Skeletal muscle tissue (tissue), 4 donors: Measurements from ENCODE around the gene EXOC2. TPM values are rescaled to one million over a fixed set of nuclear protein-coding genes. Genes with fewer than 3 reads are reported as not detected.

ENCODE experiments used
- H3K27ac ChIP-seq: one replicate; pipeline ENCODE4 v1.7.0; 2013; ENCODE audit warnings: mild to moderate bottlenecking, low read depth, low read length, inconsistent platforms
- H3K27me3 ChIP-seq, 3 donors: one replicate each; pipeline ENCODE4 v1.7.0; 2013; ENCODE audit warnings: low read length in 3 of 3; ENCODE audit not compliant: control insufficient read depth in 3 of 3, insufficient read depth in 3 of 3
- H3K36me3 ChIP-seq, 3 donors: one replicate each; pipeline ENCODE4 v1.7.0; 2013; ENCODE audit warnings: low read length in 3 of 3; ENCODE audit not compliant: control insufficient read depth in 3 of 3, insufficient read depth in 3 of 3
- H3K4me1 ChIP-seq, 3 donors: one replicate each; pipeline ENCODE4 v1.7.0; 2013; ENCODE audit warnings: low read length in 3 of 3, mild to moderate bottlenecking in 3 of 3; ENCODE audit not compliant: control insufficient read depth in 3 of 3, insufficient read depth in 3 of 3
- H3K4me3 ChIP-seq, 3 donors: one replicate each; pipeline ENCODE4 v1.7.0; 2013; ENCODE audit warnings: low read length in 3 of 3
- H3K9ac ChIP-seq, 3 donors: one replicate each; pipeline ENCODE4 v1.7.0; 2013; ENCODE audit warnings: low read length in 3 of 3, mild to moderate bottlenecking in 3 of 3, moderate library complexity in 2 of 3, low read depth in 1 of 3
- H3K9me3 ChIP-seq, 3 donors: one replicate each; pipeline ENCODE4 v1.7.0; 2013; ENCODE audit warnings: low read length in 3 of 3; ENCODE audit not compliant: control insufficient read depth in 3 of 3
- total RNA-seq: library from RNA; depleted of rRNA; stranded (reverse); fragments of >200 nt; gene quantifications from one replicate; pipeline ENCODE4 v1.2.3, GENCODE V29; 2014
- donor health status: Osteomylitis.

Gene EXOC2
- total RNA-seq, 1 donor from 2014 or later = 26.6 TPM

- no peaks in the 10 kb centered on the region for H3K4me1 ChIP-seq
- no peak overlapping the region for H3K27ac ChIP-seq
- peaks cover 18 to 24% (median 18%) of the 10 kb centered on the region in 3 donors for H3K36me3 ChIP-seq
- H3K27me3 ChIP-seq = no peaks in the 10 kb centered on the region
- no peaks in the 10 kb centered on the region for H3K9me3 ChIP-seq
- no peak overlapping the region for H3K9ac ChIP-seq
- H3K4me3 ChIP-seq = no peak overlapping the region
These were observed 202.5 kb downstream of the EXOC2 start for GRCh38 chr6:490251-491037.

- peaks cover 19 to 23% (median 21%) of the 10 kb centered on the region in 3 donors for H3K36me3 ChIP-seq
- no peaks in the 10 kb centered on the region for H3K9me3 ChIP-seq
- no peak overlapping the region for H3K9ac ChIP-seq
- no peaks in the 10 kb centered on the region for H3K4me1 ChIP-seq
- no peaks in the 10 kb centered on the region for H3K27me3 ChIP-seq
- H3K4me3 ChIP-seq = no peak overlapping the region
- no peak overlapping the region for H3K27ac ChIP-seq
These were observed 203.2 kb downstream of the EXOC2 start for GRCh38 chr6:489762-490161.

- no peak overlapping the region for H3K9ac ChIP-seq
- no peak overlapping the region for H3K4me3 ChIP-seq
- no peaks in the 10 kb centered on the region for H3K9me3 ChIP-seq
- peaks cover 21 to 24% (median 23%) of the 10 kb centered on the region in 3 donors for H3K36me3 ChIP-seq
- no peaks in the 10 kb centered on the region for H3K27me3 ChIP-seq
- no peak overlapping the region for H3K27ac ChIP-seq
- no peaks in the 10 kb centered on the region for H3K4me1 ChIP-seq
These were observed 203.9 kb downstream of the EXOC2 start for GRCh38 chr6:489001-489400.

- H3K36me3 ChIP-seq = peaks cover 21 to 24% (median 23%) of the 10 kb centered on the region in 3 donors
These were observed 205.0 kb downstream of the EXOC2 start for GRCh38 chr6:487956-488355.

GRCh38 chr6:485655-486170, 207.2 kb downstream of the EXOC2 start:
- no peaks in the 10 kb centered on the region for H3K27me3 ChIP-seq
- no peak overlapping the region for H3K9ac ChIP-seq
- no peaks in the 10 kb centered on the region for H3K4me1 ChIP-seq
- no peaks in the 10 kb centered on the region for H3K9me3 ChIP-seq
- peaks cover 18 to 24% (median 20%) of the 10 kb centered on the region in 3 donors for H3K36me3 ChIP-seq
- no peak overlapping the region for H3K27ac ChIP-seq
- H3K4me3 ChIP-seq = no peak overlapping the region

More at GRCh38 chr6:487956-488355, 205.0 kb downstream of the EXOC2 start:
- Histone ChIP-seq H3K27me3 (no peaks in the 10 kb centered on the region), H3K27ac (no peak overlapping the region), H3K4me1 (no peaks in the 10 kb centered on the region), H3K4me3 (no peak overlapping the region), H3K9me3 (no peaks in the 10 kb centered on the region), H3K9ac (no peak overlapping the region)

GRCh38 chr6:484746-485145, 208.2 kb downstream of the EXOC2 start:
- H3K9me3 ChIP-seq = no peaks in the 10 kb centered on the region
- H3K27ac ChIP-seq = no peak overlapping the region
- no peaks in the 10 kb centered on the region for H3K4me1 ChIP-seq
- H3K9ac ChIP-seq = no peak overlapping the region
- no peaks in the 10 kb centered on the region for H3K27me3 ChIP-seq
- H3K36me3 ChIP-seq = peaks cover 16 to 24% (median 18%) of the 10 kb centered on the region in 3 donors
- no peak overlapping the region for H3K4me3 ChIP-seq

- Histone ChIP-seq H3K4me3 (no peak overlapping the region), H3K27me3 (no peaks in the 10 kb centered on the region), H3K9ac (no peak overlapping the region), H3K27ac (no peak overlapping the region), H3K9me3 (no peaks in the 10 kb centered on the region), H3K36me3 (peaks cover 16 to 22% (median 18%) of the 10 kb centered on the region in 3 donors), H3K4me1 (no peaks in the 10 kb centered on the region)
These were observed 208.7 kb downstream of the EXOC2 start for GRCh38 chr6:484086-484745.

- no peak overlapping the region for H3K4me3 ChIP-seq
- H3K4me1 ChIP-seq = peaks cover 0 to 2% (median 0%) of the 10 kb centered on the region in 3 donors
- no peak overlapping the region for H3K27ac ChIP-seq
- H3K9me3 ChIP-seq = no peaks in the 10 kb centered on the region
- H3K36me3 ChIP-seq = no peaks in the 10 kb centered on the region
- no peak overlapping the region for H3K9ac ChIP-seq
- peaks cover 0 to 9% (median 4%) of the 10 kb centered on the region in 3 donors for H3K27me3 ChIP-seq
These were observed 217.6 kb downstream of the EXOC2 start for GRCh38 chr6:475314-475713.

GRCh38 chr6:474453-475185, 218.3 kb downstream of the EXOC2 start:
- no peak overlapping the region for H3K4me3 ChIP-seq
- H3K9ac ChIP-seq = no peak overlapping the region
- H3K36me3 ChIP-seq = no peaks in the 10 kb centered on the region
- peaks cover 0 to 2% (median 0%) of the 10 kb centered on the region in 3 donors for H3K4me1 ChIP-seq
- peaks cover 0 to 9% (median 4%) of the 10 kb centered on the region in 3 donors for H3K27me3 ChIP-seq
- H3K9me3 ChIP-seq = no peaks in the 10 kb centered on the region
- no peak overlapping the region for H3K27ac ChIP-seq
